H9 (cell line): ENCODE data around the gene HMGN4. TPM values are rescaled to one million over a fixed set of nuclear protein-coding genes. Genes with fewer than 3 reads are reported as not detected.
A peak's percentile ranks its signal among the peaks of the same experiment; 100 is the strongest.

ENCODE experiments used
- DNase-seq: peaks from one replicate; pipeline ENCODE4 v3.0.0-alpha.2; 2017
- H2AFZ ChIP-seq: one replicate; pipeline ENCODE4 v1.6.1; 2013; ENCODE audit warnings: mild to moderate bottlenecking, low read length, control low read depth, moderate library complexity
- H2AK5ac ChIP-seq: 2 replicates; pipeline ENCODE4 v1.6.1; 2013; ENCODE audit warnings: low read length, control low read depth, mixed read lengths; ENCODE audit not compliant: insufficient read length
- H2BK120ac ChIP-seq: one replicate; pipeline ENCODE4 v1.6.1; 2013; ENCODE audit warnings: low read depth, mild to moderate bottlenecking, low read length, control low read depth, inconsistent platforms; ENCODE audit not compliant: poor library complexity, severe bottlenecking
- H2BK12ac ChIP-seq: 2 replicates; pipeline ENCODE4 v1.6.1; 2013; ENCODE audit warnings: low read length, control low read depth, mixed read lengths, low read depth; ENCODE audit not compliant: insufficient read length
- H2BK15ac ChIP-seq: 2 replicates; pipeline ENCODE4 v1.6.1; 2013; ENCODE audit warnings: low read depth, low read length, control low read depth
- H2BK20ac ChIP-seq: one replicate; pipeline ENCODE4 v1.6.1; 2013; ENCODE audit warnings: low read depth, mild to moderate bottlenecking, low read length, control low read depth, inconsistent platforms; ENCODE audit not compliant: poor library complexity, severe bottlenecking
- H2BK5ac ChIP-seq: 2 replicates; pipeline ENCODE4 v1.6.1; 2013; ENCODE audit warnings: low read length, control low read depth, mixed read lengths; ENCODE audit not compliant: insufficient read length
- H3K14ac ChIP-seq: 2 replicates; pipeline ENCODE4 v1.6.1; 2013; ENCODE audit warnings: low read length, control low read depth; ENCODE audit not compliant: insufficient read depth
- H3K18ac ChIP-seq: 2 replicates; pipeline ENCODE4 v1.6.1; 2013; ENCODE audit warnings: low read depth, mild to moderate bottlenecking, mixed read lengths, low read length, control low read depth; ENCODE audit not compliant: insufficient read length
- H3K23ac ChIP-seq: 2 replicates; pipeline ENCODE4 v1.6.1; 2013; ENCODE audit warnings: low read length, control low read depth, mixed read lengths, low read depth; ENCODE audit not compliant: insufficient read length
- H3K23me2 ChIP-seq: 2 replicates; pipeline ENCODE4 v1.6.1; 2013; ENCODE audit warnings: low read depth, mild to moderate bottlenecking, mixed read lengths, low read length, control low read depth; ENCODE audit not compliant: insufficient read length, poor library complexity, severe bottlenecking
- H3K27ac ChIP-seq: 2 replicates; pipeline ENCODE4 v1.5.1; 2013; ENCODE audit warnings: low read length, control low read depth, mixed read lengths, low read depth; ENCODE audit not compliant: insufficient read length
- H3K27me3 ChIP-seq: 2 replicates; pipeline ENCODE4 v1.6.1; 2013; ENCODE audit warnings: low read length, control low read depth, inconsistent platforms; ENCODE audit not compliant: insufficient read depth
- H3K4ac ChIP-seq: 2 replicates; pipeline ENCODE4 v1.6.1; 2013; ENCODE audit warnings: low read depth, mild to moderate bottlenecking, control low read depth, inconsistent platforms, low read length, moderate library complexity
- H3K4me1 ChIP-seq: 2 replicates; pipeline ENCODE4 v1.6.1; 2013; ENCODE audit warnings: low read length, control low read depth, inconsistent platforms; ENCODE audit not compliant: insufficient read depth
- H3K4me2 ChIP-seq: 2 replicates; pipeline ENCODE4 v1.6.1; 2013; ENCODE audit warnings: low read length, control low read depth, mixed read lengths; ENCODE audit not compliant: insufficient read length, insufficient read depth
- H3K56ac ChIP-seq: 2 replicates; pipeline ENCODE4 v1.6.1; 2013; ENCODE audit warnings: low read depth, mild to moderate bottlenecking, mixed read lengths, low read length, control low read depth; ENCODE audit not compliant: insufficient read length
- H3K79me1 ChIP-seq: 2 replicates; pipeline ENCODE4 v1.6.1; 2013; ENCODE audit warnings: low read depth, mild to moderate bottlenecking, moderate library complexity, low read length, control low read depth, inconsistent platforms; ENCODE audit not compliant: insufficient read depth, poor library complexity, severe bottlenecking
- H3K79me2 ChIP-seq: 2 replicates; pipeline ENCODE4 v1.6.1; 2013; ENCODE audit warnings: low read length, control low read depth, inconsistent platforms; ENCODE audit not compliant: insufficient read depth
- H3K9ac ChIP-seq: 2 replicates; pipeline ENCODE4 v1.6.1; 2013; ENCODE audit warnings: low read length, control low read depth, mixed read lengths; ENCODE audit not compliant: insufficient read length; ENCODE audit errors: extremely low read depth
- H3K9me3 ChIP-seq: one replicate; pipeline ENCODE4 v1.6.1; 2013; ENCODE audit warnings: low read depth, low read length, inconsistent platforms; ENCODE audit not compliant: control insufficient read depth
- H3T11ph ChIP-seq: one replicate; pipeline ENCODE4 v1.6.1; 2013; ENCODE audit warnings: mild to moderate bottlenecking, low read length, control low read depth, inconsistent platforms
- H4K20me1 ChIP-seq: one replicate; pipeline ENCODE4 v1.6.1; 2013; ENCODE audit not compliant: control insufficient read depth, insufficient read length, insufficient read depth
- H4K5ac ChIP-seq: 2 replicates; pipeline ENCODE4 v1.6.1; 2013; ENCODE audit warnings: low read depth, mild to moderate bottlenecking, mixed read lengths, low read length, control low read depth; ENCODE audit not compliant: insufficient read length
- H4K8ac ChIP-seq: replicated peaks from 2 replicates; pipeline ENCODE4 v1.6.1; 2013; ENCODE audit warnings: low read length, control low read depth, mixed read lengths, low read depth; ENCODE audit not compliant: insufficient read length
- H4K91ac ChIP-seq: 2 replicates; pipeline ENCODE4 v1.6.1; 2013; ENCODE audit warnings: low read depth, mild to moderate bottlenecking, moderate library complexity, mixed read lengths, low read length, control low read depth; ENCODE audit not compliant: insufficient read length
- H3K27ac Mint-ChIP-seq, 3 experiments: 2 replicates in 2 of 3; 3 replicates in 1 of 3; pipeline ENCODE4 v1.8.0; 2020 to 2021; ENCODE audit warnings: mixed read lengths in 3 of 3, mild to moderate bottlenecking in 1 of 3, moderate library complexity in 1 of 3
- H3K27me3 Mint-ChIP-seq: 2 replicates; pipeline ENCODE4 v1.8.0; 2021; ENCODE audit warnings: low read depth, mild to moderate bottlenecking, moderate library complexity, mixed read lengths
- H3K36me3 Mint-ChIP-seq, 3 experiments: 2 replicates in 2 of 3; 3 replicates in 1 of 3; pipeline ENCODE4 v1.8.0; 2020 to 2021; ENCODE audit warnings: low read depth in 3 of 3, mixed read lengths in 3 of 3; ENCODE audit not compliant: insufficient read depth in 1 of 3
- H3K4me1 Mint-ChIP-seq, 2 experiments: 2 replicates each; pipeline ENCODE4 v1.8.0; 2020; ENCODE audit warnings: mixed read lengths in 2 of 2
- H3K4me3 Mint-ChIP-seq, 2 experiments: 2 replicates in 1 of 2; 3 replicates in 1 of 2; pipeline ENCODE4 v1.8.0; 2020 to 2021; ENCODE audit warnings: mild to moderate bottlenecking in 2 of 2, mixed read lengths in 2 of 2, moderate library complexity in 1 of 2
- H3K9me3 Mint-ChIP-seq, 2 experiments: 2 replicates in 1 of 2; 3 replicates in 1 of 2; pipeline ENCODE4 v1.8.0; 2020; ENCODE audit warnings: mild to moderate bottlenecking in 2 of 2, mixed read lengths in 2 of 2, moderate library complexity in 1 of 2
- CTCF ChIP-seq: fragments of 200-600 bp; sonication (generic); conservative IDR thresholded peaks from 3 replicates; pipeline ENCODE4 v1.8.0; 2021; ENCODE audit warnings: antibody characterized with exemption, mild to moderate bottlenecking
- WGBS: extraction: QIAGEN DNeasy Blood & Tissue Kit; methylation state at CpG from one replicate; pipeline ENCODE4 v1.1.7; 2013; ENCODE audit warnings: missing lambda C conversion rate, low lambda C conversion rate, mixed read lengths; ENCODE audit not compliant: insufficient read length; ENCODE audit errors: extremely low coverage; 5-methylcytosine and 5-hydroxymethylcytosine counted together
- total RNA-seq: library from RNA; stranded (reverse); gene quantifications from 2 replicates; pipeline ENCODE4 v1.2.1, GENCODE V29; 2021

Gene HMGN4
- total RNA-seq, 1 experiment from 2014 or later = 50.4 TPM

DNA sequence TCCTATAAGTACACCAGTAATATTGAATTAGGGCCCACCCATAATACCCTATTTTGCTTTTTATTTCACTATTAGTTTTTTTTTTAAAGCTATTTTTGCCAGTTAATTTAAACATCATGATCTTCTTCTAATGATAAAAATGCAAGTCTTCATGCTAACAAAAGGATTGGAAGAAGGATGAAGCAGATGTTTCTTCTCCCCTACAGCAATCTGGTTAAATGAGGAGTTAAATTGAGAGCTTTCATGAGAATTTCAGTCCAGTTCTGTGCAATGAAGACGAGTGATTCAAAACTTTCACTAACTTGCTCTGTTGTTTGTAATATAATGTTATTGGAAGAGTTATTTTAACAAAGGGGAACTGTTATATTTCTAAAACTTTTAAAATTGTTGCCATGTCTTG, 3.4 kb downstream of the HMGN4 start:
- Histone ChIP-seq H3K79me1 (no peaks in the 10 kb centered on the region), H2BK15ac (no peak overlapping the region), H3K79me2 (no peaks in the 10 kb centered on the region; the same call in 1 of the 2 replicates), H2BK12ac (no peak overlapping the region), H2AFZ (no peak overlapping the region), H2BK5ac (no peak overlapping the region), H3K18ac (no peak overlapping the region), H2AK5ac (no peak overlapping the region), H2BK120ac (no peak overlapping the region), H3K9ac (no peak overlapping the region), H3K27me3 (no peaks in the 10 kb centered on the region), H3K4me2 (no peak overlapping the region), H2BK20ac (no peak overlapping the region), H3K4ac (no peak overlapping the region), H4K8ac (no peak overlapping the region), H3K56ac (no peak overlapping the region), H4K20me1 (no peaks in the 10 kb centered on the region), H4K5ac (no peak overlapping the region), H4K91ac (no peak overlapping the region), H3K27ac (no peak overlapping the region), H3K14ac (no peak overlapping the region), H3K9me3 (no peaks in the 10 kb centered on the region), H3K23ac (no peak overlapping the region), H3T11ph (no peak overlapping the region), H3K23me2 (peaks cover 5% of the 10 kb centered on the region), H3K4me1 (no peaks in the 10 kb centered on the region)
- no peak for DNase-seq
- no peak for TF ChIP-seq CTCF
- peaks cover 2 to 5% of the 10 kb centered on the region in 2 experiments; a peak in 2 of 5 replicates for H3K9me3 Mint-ChIP-seq
- H3K4me1 Mint-ChIP-seq = peaks cover 17 to 21% of the 10 kb centered on the region in 2 experiments
- peak overlapping the region in 1 of 3 experiments; percentile 65; a peak in 1 of 7 replicates for H3K27ac Mint-ChIP-seq
- peaks cover 10% of the 10 kb centered on the region for H3K27me3 Mint-ChIP-seq
- WGBS = no CpG with 5 or more reads among the region's 1 CpG
- H3K36me3 Mint-ChIP-seq = peaks cover 8 to 42% (median 39%) of the 10 kb centered on the region in 3 experiments; a peak in 6 of 7 replicates
- H3K4me3 Mint-ChIP-seq = no peak overlapping the region
